ENCODE results near the gene SOX6.
A peak's percentile ranks its signal among the peaks of the same experiment; 100 is the strongest.
"Not testable (repeated sequence)": the region's sequence is repeated elsewhere in the genome, so short reads cannot be mapped to it uniquely, and the experiment has no call there.

Gene SOX6

GRCh38 chr11:16029151-16029550 is 327.2 kb downstream of the SOX6 start:
- DNase-seq = not testable (repeated sequence)

- DNase-seq = no peak
Observed at GRCh38 chr11:16028419-16028818, 327.9 kb downstream of the SOX6 start.

- DNase-seq = peak; percentile 41
Observed at GRCh38 chr11:16027621-16028020, 328.7 kb downstream of the SOX6 start.

- DNase-seq = no peak
Observed at GRCh38 chr11:16026849-16027248, 329.5 kb downstream of the SOX6 start.

- no peak for DNase-seq
Observed at GRCh38 chr11:16018931-16019330, 337.4 kb downstream of the SOX6 start.

- peak; percentile 39 for DNase-seq
Observed at GRCh38 chr11:16016468-16016829, 339.9 kb downstream of the SOX6 start.

GRCh38 chr11:16015741-16016467 is 340.4 kb downstream of the SOX6 start:
- DNase-seq = peak; percentile 85

GRCh38 chr11:16013649-16014275 is 342.6 kb downstream of the SOX6 start:
- DNase-seq = no peak

- no peak for DNase-seq
Observed at GRCh38 chr11:16013242-16013641, 343.1 kb downstream of the SOX6 start.

GRCh38 chr11:16012125-16012751 is 344.1 kb downstream of the SOX6 start:
- DNase-seq = no peak

- DNase-seq = no peak
Observed at GRCh38 chr11:16011396-16011795, 344.9 kb downstream of the SOX6 start.

GRCh38 chr11:16009021-16009420 is 347.3 kb downstream of the SOX6 start:
- DNase-seq = no peak

GRCh38 chr11:16007514-16007913 is 348.8 kb downstream of the SOX6 start:
- no peak for DNase-seq

GRCh38 chr11:16002942-16003341 is 353.4 kb downstream of the SOX6 start:
- no peak for DNase-seq

- DNase-seq = no peak
Observed at GRCh38 chr11:16001899-16002426, 354.4 kb downstream of the SOX6 start.

GRCh38 chr11:16001044-16001568 is 355.2 kb downstream of the SOX6 start:
- DNase-seq = no peak

GRCh38 chr11:16000065-16000464 is 356.3 kb downstream of the SOX6 start:
- no peak for DNase-seq

GRCh38 chr11:15993345-15993744 is 363.0 kb downstream of the SOX6 start:
- no peak for DNase-seq

- DNase-seq = no peak
Observed at GRCh38 chr11:15991215-15991614, 365.1 kb downstream of the SOX6 start.

GRCh38 chr11:15989685-15990084 is 366.7 kb downstream of the SOX6 start:
- no peak for DNase-seq

GRCh38 chr11:15988693-15989231 is 367.6 kb downstream of the SOX6 start:
- DNase-seq = peak; percentile 34

- DNase-seq = no peak
Observed at GRCh38 chr11:15988016-15988550, 368.3 kb downstream of the SOX6 start.

GRCh38 chr11:15987046-15987445 is 369.3 kb downstream of the SOX6 start:
- no peak for DNase-seq
